ENCODE results near the gene IL1B. TPM values are rescaled to one million over a fixed set of nuclear protein-coding genes. Genes with fewer than 3 reads are reported as not detected.

Gene IL1B
- total RNA-seq, 2 experiments from 2014 or later = not detected

GRCh38 chr2:112879491-112880041 is 43.0 kb upstream of the IL1B start:
- Histone ChIP-seq H3K4me2 (ENCODE audit: low read length) (peak overlapping the region; percentile 56), H3K9me3 (ENCODE audit: low read length) (no peaks in the 10 kb centered on the region), H4K20me1 (ENCODE audit: insufficient read depth, low read length) (no peaks in the 10 kb centered on the region), H2AFZ (ENCODE audit: low read length) (peak overlapping the region; percentile 82), H3K36me3 (ENCODE audit: insufficient read depth, low read length) (no peaks in the 10 kb centered on the region), H3K4me3 (ENCODE audit: low read depth, low read length, poor library complexity, severe bottlenecking) (peak overlapping the region; percentile 18), H3K79me2 (ENCODE audit: insufficient read depth, low read depth, low read length) (no peaks in the 10 kb centered on the region), H3K9me2 (ENCODE audit: insufficient read depth, low read length) (no peaks in the 10 kb centered on the region), H3K27ac (ENCODE audit: low read depth, low read length, poor library complexity, severe bottlenecking) (peak overlapping the region; percentile 7), H3K4me1 (ENCODE audit: insufficient read depth, low read length, poor library complexity, severe bottlenecking) (peaks cover 26% of the 10 kb centered on the region)
- TF ChIP-seq CTCF (conservative IDR thresholded peaks at IDR 0.05; ENCODE audit: low read length) (no peak), EZH2phosphoT487 (IDR thresholded peaks at IDR 0.05; ENCODE audit: borderline replicate concordance, low read depth, low read length) (no peak)
- ChIA-PET CTCF (ENCODE audit: unreplicated experiment) (interaction anchor here (0.7 kb wide), 1 partner anchor 130 kb away, joined by 3 read pairs; no protein-coding TSS in a partner anchor), POLR2A (interaction anchor here (0.6 kb wide), 1 partner anchor 20 kb away, joined by 3 read pairs; no protein-coding TSS in a partner anchor)
- peak; percentile 60 for DNase-seq (ENCODE audit: low spot score)
- intact Hi-C loops (cut with micrococcal nuclease; ENCODE audit: unreplicated experiment) = no loop called here
- no TSS peak for BruUV-seq (replicated peaks)

- no peak for DNase-seq (ENCODE audit: low spot score)
- BruUV-seq (replicated peaks) = no TSS peak
- no peaks in the 10 kb centered on the region for H4K20me1 ChIP-seq (ENCODE audit: insufficient read depth, low read length)
- H3K9me2 ChIP-seq (ENCODE audit: insufficient read depth, low read length) = no peaks in the 10 kb centered on the region
- ChIA-PET CTCF (ENCODE audit: unreplicated experiment) (no interaction called here), POLR2A (no interaction called here)
- intact Hi-C loops (cut with micrococcal nuclease; ENCODE audit: unreplicated experiment) = no loop called here
- H3K4me1 ChIP-seq (ENCODE audit: insufficient read depth, low read length, poor library complexity, severe bottlenecking) = peaks cover 26% of the 10 kb centered on the region
- no peak overlapping the region for H3K4me2 ChIP-seq (ENCODE audit: low read length)
- H3K36me3 ChIP-seq (ENCODE audit: insufficient read depth, low read length) = no peaks in the 10 kb centered on the region
- no peak for TF ChIP-seq EZH2phosphoT487 (IDR thresholded peaks at IDR 0.05; ENCODE audit: borderline replicate concordance, low read depth, low read length)
- no peak for TF ChIP-seq CTCF (conservative IDR thresholded peaks at IDR 0.05; ENCODE audit: low read length)
- H3K4me3 ChIP-seq (ENCODE audit: low read depth, low read length, poor library complexity, severe bottlenecking) = no peak overlapping the region
- H3K9me3 ChIP-seq (ENCODE audit: low read length) = no peaks in the 10 kb centered on the region
- H3K79me2 ChIP-seq (ENCODE audit: insufficient read depth, low read depth, low read length) = no peaks in the 10 kb centered on the region
- H2AFZ ChIP-seq (ENCODE audit: low read length) = no peak overlapping the region
- H3K27ac ChIP-seq (ENCODE audit: low read depth, low read length, poor library complexity, severe bottlenecking) = no peak overlapping the region
Observed at GRCh38 chr2:112877423-112877822, 40.8 kb upstream of the IL1B start.

GRCh38 chr2:112876971-112877361 is 40.4 kb upstream of the IL1B start:
- no peak for TF ChIP-seq EZH2phosphoT487 (IDR thresholded peaks at IDR 0.05; ENCODE audit: borderline replicate concordance, low read depth, low read length)
- no peak for TF ChIP-seq CTCF (conservative IDR thresholded peaks at IDR 0.05; ENCODE audit: low read length)
- POLR2A ChIA-PET = no interaction called here
- intact Hi-C loops (cut with micrococcal nuclease; ENCODE audit: unreplicated experiment) = no loop called here
- DNase-seq (ENCODE audit: low spot score) = no peak
- Histone ChIP-seq H3K4me2 (ENCODE audit: low read length) (no peak overlapping the region), H3K4me1 (ENCODE audit: insufficient read depth, low read length, poor library complexity, severe bottlenecking) (peaks cover 26% of the 10 kb centered on the region), H3K9me2 (ENCODE audit: insufficient read depth, low read length) (no peaks in the 10 kb centered on the region), H3K9me3 (ENCODE audit: low read length) (no peaks in the 10 kb centered on the region), H2AFZ (ENCODE audit: low read length) (no peak overlapping the region), H3K36me3 (ENCODE audit: insufficient read depth, low read length) (no peaks in the 10 kb centered on the region), H3K79me2 (ENCODE audit: insufficient read depth, low read depth, low read length) (no peaks in the 10 kb centered on the region), H3K27ac (ENCODE audit: low read depth, low read length, poor library complexity, severe bottlenecking) (no peak overlapping the region), H3K4me3 (ENCODE audit: low read depth, low read length, poor library complexity, severe bottlenecking) (no peak overlapping the region), H4K20me1 (ENCODE audit: insufficient read depth, low read length) (no peaks in the 10 kb centered on the region)
- BruUV-seq (replicated peaks) = no TSS peak
- CTCF ChIA-PET (ENCODE audit: unreplicated experiment) = no interaction called here
